ENCODE results near the gene DISP2.

The DISP2 gene

GRCh38 chr15:40313531-40314398 is 44.3 kb upstream of the DISP2 start:
- Histone ChIP-seq H3K27ac (ENCODE audit: low read depth, low read length) (no peak overlapping the region), H3F3A (ENCODE audit: insufficient read depth) (no peaks in the 10 kb centered on the region), H3K9me3 (ENCODE audit: insufficient read depth, low read length) (no peaks in the 10 kb centered on the region), H3K9me2 (replicated peaks; ENCODE audit: insufficient read depth, low read length) (no peaks in the 10 kb centered on the region), H3K36me3 (ENCODE audit: low read length) (no peaks in the 10 kb centered on the region), H3K27me3 (ENCODE audit: low read length) (no peaks in the 10 kb centered on the region), H3K4me3 (ENCODE audit: insufficient read depth, low read length, poor library complexity, severe bottlenecking) (no peak overlapping the region), H2AFZ (ENCODE audit: low read depth, low read length, severe bottlenecking) (no peak overlapping the region), H3K79me2 (ENCODE audit: insufficient read depth, low read length) (no peaks in the 10 kb centered on the region), H4K20me1 (ENCODE audit: low read depth, low read length) (no peaks in the 10 kb centered on the region), H3K9ac (ENCODE audit: low read length) (no peak overlapping the region), H3K4me2 (ENCODE audit: low read depth, low read length, poor library complexity, severe bottlenecking) (no peak overlapping the region)
- TF ChIP-seq, protein P1, sequence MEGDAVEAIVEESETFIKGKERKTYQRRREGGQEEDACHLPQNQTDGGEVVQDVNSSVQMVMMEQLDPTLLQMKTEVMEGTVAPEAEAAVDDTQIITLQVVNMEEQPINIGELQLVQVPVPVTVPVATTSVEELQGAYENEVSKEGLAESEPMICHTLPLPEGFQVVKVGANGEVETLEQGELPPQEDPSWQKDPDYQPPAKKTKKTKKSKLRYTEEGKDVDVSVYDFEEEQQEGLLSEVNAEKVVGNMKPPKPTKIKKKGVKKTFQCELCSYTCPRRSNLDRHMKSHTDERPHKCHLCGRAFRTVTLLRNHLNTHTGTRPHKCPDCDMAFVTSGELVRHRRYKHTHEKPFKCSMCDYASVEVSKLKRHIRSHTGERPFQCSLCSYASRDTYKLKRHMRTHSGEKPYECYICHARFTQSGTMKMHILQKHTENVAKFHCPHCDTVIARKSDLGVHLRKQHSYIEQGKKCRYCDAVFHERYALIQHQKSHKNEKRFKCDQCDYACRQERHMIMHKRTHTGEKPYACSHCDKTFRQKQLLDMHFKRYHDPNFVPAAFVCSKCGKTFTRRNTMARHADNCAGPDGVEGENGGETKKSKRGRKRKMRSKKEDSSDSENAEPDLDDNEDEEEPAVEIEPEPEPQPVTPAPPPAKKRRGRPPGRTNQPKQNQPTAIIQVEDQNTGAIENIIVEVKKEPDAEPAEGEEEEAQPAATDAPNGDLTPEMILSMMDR (IDR thresholded peaks at IDR 0.05; ENCODE audit: insufficient read depth, low read length, poor library complexity, severe bottlenecking) = no peak
- TF ChIP-seq EZH2phosphoT487 (conservative IDR thresholded peaks at IDR 0.05; ENCODE audit: low read length) = no peak

DNA sequence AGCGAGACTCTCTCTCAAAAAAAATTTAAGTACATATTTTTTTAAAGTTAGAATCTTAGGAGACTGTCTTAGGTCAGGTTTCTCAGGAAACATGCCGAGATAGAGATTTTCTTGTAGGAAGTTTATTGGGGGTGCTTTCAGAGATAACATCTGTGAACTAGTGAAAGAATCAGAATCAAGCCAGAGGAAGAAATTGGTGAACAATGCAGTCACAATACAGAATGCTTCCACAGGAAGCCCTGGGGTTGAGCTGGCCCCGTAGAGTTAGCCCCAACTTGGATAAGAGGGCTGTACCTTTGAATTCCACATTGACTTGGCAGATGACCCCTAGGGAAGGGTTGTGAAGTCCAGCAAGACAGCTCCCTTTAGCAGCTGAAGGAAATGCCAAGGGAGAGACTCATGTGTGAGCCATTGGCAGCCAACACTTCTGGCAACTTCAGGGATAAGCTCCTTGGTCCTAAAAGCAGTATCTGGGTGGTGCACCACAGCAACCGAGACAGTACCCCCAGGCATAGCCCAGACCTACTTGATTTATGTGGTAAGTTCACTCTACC is 43.2 kb upstream of the DISP2 start:
- Histone ChIP-seq H4K20me1 (ENCODE audit: low read depth, low read length) (no peaks in the 10 kb centered on the region), H3K4me2 (ENCODE audit: low read depth, low read length, poor library complexity, severe bottlenecking) (no peak overlapping the region), H3K9me2 (replicated peaks; ENCODE audit: insufficient read depth, low read length) (no peaks in the 10 kb centered on the region), H3K36me3 (ENCODE audit: low read length) (no peaks in the 10 kb centered on the region), H3F3A (ENCODE audit: insufficient read depth) (no peaks in the 10 kb centered on the region), H2AFZ (ENCODE audit: low read depth, low read length, severe bottlenecking) (no peak overlapping the region), H3K27ac (ENCODE audit: low read depth, low read length) (no peak overlapping the region), H3K27me3 (ENCODE audit: low read length) (no peaks in the 10 kb centered on the region), H3K4me3 (ENCODE audit: insufficient read depth, low read length, poor library complexity, severe bottlenecking) (no peak overlapping the region), H3K79me2 (ENCODE audit: insufficient read depth, low read length) (no peaks in the 10 kb centered on the region), H3K9ac (ENCODE audit: low read length) (no peak overlapping the region), H3K9me3 (ENCODE audit: insufficient read depth, low read length) (no peaks in the 10 kb centered on the region)
- TF ChIP-seq, protein P1 (IDR thresholded peaks at IDR 0.05; ENCODE audit: insufficient read depth, low read length, poor library complexity, severe bottlenecking) = no peak
- TF ChIP-seq EZH2phosphoT487 (conservative IDR thresholded peaks at IDR 0.05; ENCODE audit: low read length) = no peak

GRCh38 chr15:40316931-40317330 is 41.1 kb upstream of the DISP2 start:
- TF ChIP-seq, protein P1 (IDR thresholded peaks at IDR 0.05; ENCODE audit: insufficient read depth, low read length, poor library complexity, severe bottlenecking) = no peak
- no peak for TF ChIP-seq EZH2phosphoT487 (conservative IDR thresholded peaks at IDR 0.05; ENCODE audit: low read length)
- Histone ChIP-seq H3K4me3 (ENCODE audit: insufficient read depth, low read length, poor library complexity, severe bottlenecking) (no peak overlapping the region), H3K4me2 (ENCODE audit: low read depth, low read length, poor library complexity, severe bottlenecking) (no peak overlapping the region), H4K20me1 (ENCODE audit: low read depth, low read length) (no peaks in the 10 kb centered on the region), H3K9me3 (ENCODE audit: insufficient read depth, low read length) (no peaks in the 10 kb centered on the region), H3K79me2 (ENCODE audit: insufficient read depth, low read length) (no peaks in the 10 kb centered on the region), H3K9me2 (replicated peaks; ENCODE audit: insufficient read depth, low read length) (no peaks in the 10 kb centered on the region), H3K27ac (ENCODE audit: low read depth, low read length) (no peak overlapping the region), H3K9ac (ENCODE audit: low read length) (no peak overlapping the region), H3F3A (ENCODE audit: insufficient read depth) (no peaks in the 10 kb centered on the region), H2AFZ (ENCODE audit: low read depth, low read length, severe bottlenecking) (no peak overlapping the region), H3K36me3 (ENCODE audit: low read length) (no peaks in the 10 kb centered on the region), H3K27me3 (ENCODE audit: low read length) (no peaks in the 10 kb centered on the region)
